ENCODE data around the gene EME1. TPM values are rescaled to one million over a fixed set of nuclear protein-coding genes. Genes with fewer than 3 reads are reported as not detected.
A peak's percentile ranks its signal among the peaks of the same experiment; 100 is the strongest.

Gene EME1
- total RNA-seq, 1 donor from 2014 or later: not detected

DNA sequence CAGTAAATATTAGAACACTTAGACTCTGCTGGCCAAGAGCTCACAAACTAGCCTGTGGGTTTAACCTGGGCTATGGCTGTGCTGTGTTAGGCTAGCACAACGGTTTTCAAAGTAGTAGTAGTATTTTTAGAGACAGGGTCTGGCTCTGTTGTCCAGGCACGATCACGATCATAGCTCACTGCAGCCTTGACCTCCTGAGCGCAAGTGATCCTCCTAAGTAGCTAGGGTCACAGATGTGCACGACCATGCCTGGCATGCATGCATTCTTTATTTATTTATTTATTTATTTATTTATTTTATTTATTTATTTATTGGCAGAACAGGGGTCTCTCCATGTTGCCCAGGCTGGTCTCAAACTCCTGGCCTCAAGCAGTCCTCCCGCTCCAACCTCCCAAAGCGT, 10.4 kb upstream of the EME1 start:
- DNase-seq (ENCODE audit: low spot score): peak; percentile 77

GRCh38 chr17:50363217-50364060, 9.6 kb upstream of the EME1 start:
- DNase-seq (ENCODE audit: low spot score): peak; percentile 79

- DNase-seq (ENCODE audit: low spot score): no peak
Measured at GRCh38 chr17:50364061-50364458, 9.0 kb upstream of the EME1 start.

GRCh38 chr17:50364715-50365114, 8.3 kb upstream of the EME1 start:
- DNase-seq (ENCODE audit: low spot score): no peak

GRCh38 chr17:50365165-50365564, 7.9 kb upstream of the EME1 start:
- no peak for DNase-seq (ENCODE audit: low spot score)

GRCh38 chr17:50365649-50366393, 7.2 kb upstream of the EME1 start:
- DNase-seq (ENCODE audit: low spot score): no peak

DNA sequence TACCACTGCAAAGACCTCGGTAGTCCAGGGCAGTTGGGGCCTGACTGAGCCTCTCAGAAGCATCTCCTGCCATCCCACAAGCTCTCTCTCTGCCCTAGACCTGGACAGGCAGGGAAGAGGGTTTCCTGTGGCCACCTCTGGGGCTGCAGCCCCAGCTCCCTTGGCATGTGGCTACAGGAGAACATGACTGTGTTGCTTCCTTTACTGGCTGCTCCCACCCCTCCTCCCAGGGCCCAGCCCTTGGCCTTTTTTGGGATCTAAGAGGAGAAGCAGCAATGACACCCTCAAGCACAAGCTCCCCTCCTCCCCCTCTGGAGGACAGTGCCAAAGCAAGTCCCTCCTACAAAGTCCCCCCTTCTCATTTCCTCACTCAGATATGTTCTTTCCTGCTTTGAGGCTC, 5.6 kb upstream of the EME1 start:
- DNase-seq (ENCODE audit: low spot score): no peak

DNA sequence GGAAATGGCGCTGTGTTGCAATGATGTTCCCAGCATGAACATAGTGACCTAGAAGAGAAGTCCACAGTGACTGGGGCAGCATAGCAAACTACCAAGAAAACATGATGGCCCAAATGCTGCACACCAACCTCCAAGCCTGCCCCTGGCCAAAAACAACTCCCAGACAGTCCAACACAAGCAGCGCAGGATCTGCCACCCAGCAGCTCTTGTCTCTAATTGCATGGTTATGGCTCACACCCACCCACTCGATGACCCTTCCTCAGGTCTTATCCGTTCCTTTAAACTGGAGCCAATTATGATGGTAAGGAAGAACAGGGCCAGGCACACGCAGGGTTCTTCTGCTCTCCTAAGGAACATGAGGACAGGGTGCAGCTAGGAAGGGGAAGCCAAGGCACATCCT, 3.0 kb upstream of the EME1 start:
- no peak for DNase-seq (ENCODE audit: low spot score)

DNA sequence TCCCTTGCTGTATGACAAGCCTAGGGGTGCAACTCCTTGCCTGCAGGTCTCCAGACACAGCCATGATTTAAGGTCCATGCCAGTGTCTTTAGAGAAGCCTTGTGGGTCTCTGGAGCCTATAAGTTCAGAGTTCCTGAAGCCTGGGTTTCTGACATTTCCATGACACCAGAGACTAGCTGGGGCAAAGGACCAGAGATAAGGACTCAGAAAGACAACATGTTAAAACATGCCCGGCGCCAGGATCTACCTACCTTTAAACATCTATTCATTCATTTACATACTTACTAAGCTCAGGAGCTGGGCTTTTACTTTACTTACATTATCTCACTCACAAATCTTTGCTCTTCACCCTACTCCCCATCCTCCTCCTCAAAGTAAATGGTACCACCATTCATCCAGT, 1.5 kb upstream of the EME1 start:
- DNase-seq (ENCODE audit: low spot score): no peak

GRCh38 chr17:50372222-50372757, 739 bp upstream of the EME1 start:
- DNase-seq (ENCODE audit: low spot score): no peak

DNA sequence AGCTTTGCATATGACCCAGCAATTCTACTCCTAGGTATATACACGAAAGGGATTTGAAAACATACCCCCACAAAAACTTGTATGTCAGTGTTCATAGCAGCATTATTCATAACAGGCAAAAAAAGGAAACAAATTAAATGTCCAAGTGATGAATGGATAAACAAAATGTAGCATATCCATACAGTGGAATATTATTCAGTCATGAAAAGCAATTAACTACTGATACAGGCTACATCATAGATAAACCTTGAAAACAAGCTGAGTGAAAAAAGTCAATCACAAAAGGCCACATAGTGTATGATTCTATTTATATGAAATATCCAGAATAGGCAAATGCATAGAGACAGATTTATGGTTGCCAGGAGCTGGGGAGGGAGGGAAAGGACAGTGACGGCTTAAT, 676 bp downstream of the EME1 start:
- DNase-seq (ENCODE audit: low spot score): no peak

GRCh38 chr17:50375858-50376538, 3.0 kb downstream of the EME1 start:
- no peak for DNase-seq (ENCODE audit: low spot score)

GRCh38 chr17:50379351-50380132, 6.5 kb downstream of the EME1 start:
- no peak for DNase-seq (ENCODE audit: low spot score)

DNA sequence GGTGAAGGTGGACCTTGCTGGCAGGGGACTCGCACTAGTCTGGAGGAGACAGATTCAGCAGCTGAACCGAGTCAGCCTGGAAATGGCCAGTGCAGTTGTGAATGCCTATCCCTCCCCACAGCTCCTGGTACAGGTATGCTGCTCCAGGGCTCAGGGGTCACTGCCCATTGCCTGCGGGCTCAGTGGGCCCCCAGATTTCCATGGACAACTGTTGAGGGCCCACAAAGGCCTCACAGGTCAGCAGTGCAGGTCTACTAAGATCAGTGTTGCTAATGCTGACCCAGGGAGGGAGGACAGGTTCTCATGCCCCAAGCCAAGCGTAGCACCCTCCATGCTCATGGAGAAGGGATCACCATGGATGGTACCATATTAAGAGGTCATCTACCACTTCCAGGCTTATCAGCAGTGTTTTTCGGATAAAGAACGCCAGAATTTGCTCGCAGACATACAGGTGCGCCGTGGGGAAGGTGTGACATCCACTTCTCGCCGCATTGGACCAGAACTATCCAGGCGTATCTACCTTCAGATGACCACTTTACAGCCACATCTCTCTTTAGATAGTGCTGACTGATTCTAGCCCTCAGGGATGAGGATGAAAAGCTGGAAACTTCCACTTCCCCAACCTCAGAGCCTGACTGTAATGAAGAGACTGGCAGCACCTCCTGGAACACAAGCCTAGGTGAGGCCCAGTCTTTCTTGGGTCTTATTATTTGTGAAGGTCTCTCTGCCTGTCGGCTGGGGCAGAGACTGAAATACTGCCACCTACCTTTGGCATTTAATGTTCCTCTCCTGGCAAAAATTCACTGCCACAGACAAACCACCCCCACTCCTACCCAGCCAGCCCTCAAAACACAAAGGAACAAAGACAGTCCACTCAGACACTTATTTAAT, 7.6 kb downstream of the EME1 start:
- no peak for DNase-seq (ENCODE audit: low spot score)

DNA sequence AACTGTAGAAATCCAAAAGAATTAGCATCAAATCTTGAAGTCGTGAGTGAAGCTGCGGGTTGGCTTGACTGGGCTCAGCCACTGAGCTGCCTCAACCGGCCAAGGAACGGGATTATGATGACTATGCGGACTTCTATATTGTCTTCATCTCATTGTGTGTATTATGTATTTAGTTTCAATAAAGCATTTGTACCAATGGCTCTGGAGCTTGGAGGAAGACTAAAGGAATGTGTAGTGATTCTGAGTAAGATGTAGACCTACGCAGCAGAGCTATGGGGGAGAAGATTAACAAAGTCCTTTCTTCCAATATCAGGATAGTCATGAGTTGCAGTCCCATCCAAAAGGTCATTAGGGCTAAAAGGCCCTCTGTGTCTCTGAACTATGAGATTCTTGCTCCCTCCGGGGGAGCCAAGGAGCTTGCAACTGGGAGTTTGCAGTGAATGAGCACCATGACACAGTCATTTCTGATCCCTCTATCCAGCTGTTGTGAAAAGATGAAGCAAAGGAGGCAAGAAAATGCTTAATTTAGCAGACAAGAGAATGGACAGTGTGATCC, 8.3 kb downstream of the EME1 start:
- DNase-seq (ENCODE audit: low spot score): no peak

DNA sequence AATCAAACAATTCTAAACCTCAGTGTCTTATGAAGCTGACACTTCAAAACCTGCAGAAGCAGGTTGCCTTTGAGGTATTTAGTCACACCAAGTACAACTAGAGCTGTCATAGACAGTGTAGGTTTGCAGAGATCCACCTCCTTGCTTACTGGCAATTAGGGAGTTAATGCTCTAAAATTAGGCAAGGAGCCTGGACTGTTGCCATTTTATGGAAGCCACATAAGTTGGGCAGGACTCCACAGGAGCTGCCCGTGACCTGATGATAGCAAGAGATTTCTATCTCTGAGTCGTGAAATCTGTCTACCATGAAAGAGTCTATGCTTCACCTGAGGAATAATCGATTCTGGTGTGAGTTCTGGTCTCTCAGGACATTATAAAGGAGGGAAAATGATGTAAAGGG, 8.9 kb downstream of the EME1 start:
- DNase-seq (ENCODE audit: low spot score): no peak

DNA sequence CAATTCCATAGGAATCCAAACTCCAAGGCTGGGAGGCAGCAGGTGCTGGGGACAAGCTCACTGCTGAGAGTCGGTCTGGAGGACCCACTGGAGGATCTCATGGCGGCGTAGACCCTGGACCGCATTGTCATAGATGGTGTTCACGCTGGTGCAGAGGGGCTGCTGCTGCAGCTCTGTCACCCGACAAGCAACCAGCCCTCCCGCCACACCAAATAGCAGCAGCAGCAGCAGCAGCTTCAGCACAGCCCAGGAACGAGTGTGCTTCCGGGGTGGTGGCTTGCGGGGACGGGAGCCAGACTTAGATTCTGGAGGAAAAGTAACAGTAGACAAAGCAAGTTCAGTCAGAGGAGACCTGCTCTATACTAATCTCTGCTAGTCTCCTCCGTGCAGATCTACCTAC, 9.9 kb downstream of the EME1 start:
- no peak for DNase-seq (ENCODE audit: low spot score)

GRCh38 chr17:50386510-50386909, 13.5 kb downstream of the EME1 start:
- DNase-seq (ENCODE audit: low spot score): no peak

- no peak for DNase-seq (ENCODE audit: low spot score)
Measured at GRCh38 chr17:50388728-50389127, 15.7 kb downstream of the EME1 start.

GRCh38 chr17:50389534-50389933, 16.5 kb downstream of the EME1 start:
- no peak for DNase-seq (ENCODE audit: low spot score)
